GM19328 (cell line): ENCODE measurements around the gene YPEL1.

Source experiments
- ATAC-seq: cut with Tn5 transposase; IDR thresholded peaks from one replicate; pipeline ENCODE4 v1.9.1; 2021; ENCODE audit warnings: mild to moderate bottlenecking, moderate library complexity; ENCODE audit not compliant: unreplicated experiment

YPEL1 gene

DNA sequence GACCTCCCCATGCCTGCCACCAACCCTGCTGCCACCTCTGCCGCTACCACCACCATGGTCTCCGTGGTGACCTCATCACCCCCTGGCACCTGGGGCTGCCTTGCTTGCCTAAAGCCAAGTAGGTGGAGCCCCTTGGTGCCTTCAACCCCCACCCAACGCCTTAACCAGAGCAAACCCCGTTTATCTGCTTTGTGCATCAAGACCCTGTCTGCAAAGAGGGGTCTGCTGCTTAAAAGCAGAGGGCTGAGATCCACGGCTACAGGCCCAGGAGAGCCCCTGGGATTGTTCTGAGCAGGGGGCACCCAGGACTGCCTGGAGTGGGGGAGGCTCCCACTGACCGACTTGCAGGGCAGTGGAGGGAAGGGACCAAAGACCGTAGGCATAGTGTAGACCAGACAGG is 74.7 kb downstream of the YPEL1 start:
- ATAC-seq = no peak

- no peak for ATAC-seq
These were observed 75.6 kb downstream of the YPEL1 start for GRCh38 chr22:21659864-21660525.

- peak; percentile 72 for ATAC-seq
These were observed 78.1 kb downstream of the YPEL1 start for GRCh38 chr22:21657360-21658032.

- ATAC-seq = no peak
These were observed 78.6 kb downstream of the YPEL1 start for GRCh38 chr22:21657020-21657359.

DNA sequence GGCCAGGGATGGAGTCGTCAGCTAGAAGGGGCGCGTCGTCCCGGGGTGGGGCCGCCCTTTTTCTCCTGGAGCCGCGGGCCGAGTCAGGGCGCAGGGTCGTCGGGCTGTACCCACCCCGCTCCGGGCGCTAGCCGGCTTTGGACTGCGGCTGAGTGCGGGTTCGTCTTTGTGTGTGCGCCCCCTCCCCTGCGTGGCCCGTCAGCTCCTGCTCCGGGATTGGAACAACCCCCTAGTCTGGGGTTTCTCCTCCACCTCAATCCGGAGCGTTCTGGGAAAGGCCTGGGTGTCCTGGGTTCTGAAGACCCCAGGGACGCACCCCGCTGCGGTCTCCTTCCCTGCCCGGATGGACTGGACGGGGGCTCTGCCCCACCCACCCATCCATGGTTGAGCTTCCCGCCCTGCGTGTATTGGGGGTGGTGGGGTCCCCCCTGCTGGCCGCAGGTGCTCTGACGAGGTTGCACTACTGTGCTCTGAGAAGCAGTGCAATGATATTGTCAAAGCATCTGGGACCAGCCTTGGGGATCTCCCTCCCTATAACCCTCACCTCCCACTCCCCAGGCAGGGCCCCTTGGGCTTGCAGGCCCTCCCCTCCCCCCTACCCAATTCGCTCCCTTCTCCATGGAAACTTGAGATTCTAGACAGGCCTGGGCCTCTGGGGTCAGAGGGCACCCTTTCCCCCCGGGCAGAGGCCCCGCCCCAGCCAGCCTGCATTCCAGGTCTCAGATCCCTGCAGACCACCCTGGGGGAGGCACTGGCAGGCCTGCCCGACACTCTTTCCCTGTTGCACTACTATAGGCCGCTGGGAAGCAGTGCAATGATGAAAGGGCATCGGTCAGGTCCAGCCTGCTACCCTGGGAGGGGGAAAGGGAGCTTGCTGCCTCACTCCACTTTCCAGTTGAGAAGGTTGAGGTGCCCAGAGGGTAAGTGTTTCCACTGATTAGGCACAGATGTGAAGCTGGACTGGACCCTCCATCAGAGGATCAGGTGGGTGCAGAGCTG is 82.7 kb downstream of the YPEL1 start:
- no peak for ATAC-seq

GRCh38 chr22:21652010-21652546 is 83.5 kb downstream of the YPEL1 start:
- ATAC-seq = peak; percentile 92

DNA sequence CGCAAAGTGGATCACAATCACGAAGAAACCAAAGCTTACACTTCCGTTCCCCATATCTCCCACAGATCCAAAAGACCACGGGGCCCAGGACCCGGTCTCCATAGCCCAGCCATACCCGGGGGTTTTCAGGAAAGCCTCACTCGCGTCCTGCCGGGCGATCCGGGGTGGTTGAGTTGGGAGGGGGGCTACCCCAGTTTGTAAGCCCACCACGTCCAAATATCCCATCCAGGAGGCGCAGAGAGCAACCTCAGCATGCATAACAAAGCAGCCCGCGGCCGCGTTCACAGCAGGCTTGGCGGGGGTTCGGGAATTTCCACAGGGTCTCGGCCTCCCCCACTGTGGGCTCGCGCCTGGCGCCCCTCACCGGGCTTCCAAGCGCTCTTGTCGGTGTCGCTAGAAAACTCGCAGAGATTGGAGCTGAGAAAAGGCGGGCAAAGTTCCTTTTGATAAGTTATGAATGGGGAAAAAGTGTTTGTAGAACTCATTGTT is 84.0 kb downstream of the YPEL1 start:
- peak; percentile 24 for ATAC-seq

DNA sequence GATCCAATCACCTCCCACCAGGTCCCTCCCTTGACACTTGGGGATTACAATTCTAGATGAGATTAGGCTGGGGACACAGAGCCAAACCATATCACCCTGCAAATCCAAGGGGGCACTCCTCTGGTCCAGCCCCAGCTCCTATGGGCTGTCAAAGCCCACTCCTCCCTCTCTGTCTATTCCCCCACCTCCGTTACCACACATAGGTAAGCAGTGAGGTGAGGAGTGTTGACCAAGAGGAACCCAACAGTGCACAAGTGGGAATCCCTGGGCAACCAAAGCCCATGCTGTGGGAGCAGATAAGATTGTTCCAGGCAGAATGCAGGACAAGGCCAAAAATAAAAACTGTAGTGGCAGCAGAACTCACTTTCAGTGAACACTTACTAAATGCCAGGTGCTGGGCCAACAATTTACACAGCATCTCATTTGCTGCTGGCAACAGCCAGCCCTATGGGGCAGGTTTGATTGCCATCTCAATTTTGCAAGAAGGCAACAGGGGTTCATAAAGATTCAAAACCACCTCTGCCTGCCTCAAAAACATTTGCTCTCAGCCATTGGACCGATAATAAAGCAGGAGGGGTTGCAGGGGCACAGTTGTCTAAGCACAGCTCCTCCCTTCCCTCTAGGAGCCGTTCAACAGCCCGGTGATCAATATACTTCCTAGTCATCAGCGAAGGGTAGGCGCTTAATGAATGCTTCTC is 84.6 kb downstream of the YPEL1 start:
- ATAC-seq = no peak

- no peak for ATAC-seq
These were observed 85.3 kb downstream of the YPEL1 start for GRCh38 chr22:21650280-21650679.
